Measurements from ENCODE around the gene ILF3. TPM values are rescaled to one million over a fixed set of nuclear protein-coding genes. Genes with fewer than 3 reads are reported as not detected.

Gene ILF3
- total RNA-seq, 1 donor from 2014 or later = 524 TPM

DNA sequence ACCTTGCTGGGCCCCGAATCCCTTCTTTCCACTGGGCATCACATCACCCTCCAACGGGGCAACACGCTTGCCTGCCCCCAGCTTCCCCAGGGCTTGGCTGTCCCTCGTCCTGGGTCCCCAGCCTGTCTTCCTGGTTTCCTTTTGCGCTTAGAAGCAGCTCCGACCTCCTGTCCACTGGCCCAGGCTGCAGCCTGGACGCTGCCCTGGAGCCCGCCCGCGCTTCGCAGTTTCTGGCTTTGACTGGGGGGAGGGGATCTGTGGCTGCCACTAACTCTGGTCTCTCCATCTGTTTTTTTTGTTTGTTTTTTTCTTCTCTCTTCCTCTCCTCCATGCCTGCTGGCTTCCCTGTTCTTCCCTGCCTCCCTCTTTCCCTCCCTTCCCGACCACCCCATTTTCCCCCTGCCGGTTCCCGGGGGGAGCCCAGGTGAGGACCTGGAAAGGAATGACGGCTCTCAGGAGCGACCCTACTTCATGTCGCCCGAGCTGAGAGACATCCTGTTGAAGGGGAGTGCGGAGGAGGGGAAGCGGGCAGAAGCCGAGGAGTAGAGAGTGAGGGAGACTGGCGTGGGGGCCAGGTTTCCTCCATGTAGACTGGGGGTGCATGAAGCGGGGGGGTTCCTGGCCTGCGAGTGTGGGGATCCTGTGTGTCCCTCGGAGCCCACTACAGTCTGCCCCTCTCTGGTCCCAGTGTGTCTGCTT is 11.5 kb upstream of the ILF3 start:
- TF ChIP-seq, protein P1, sequence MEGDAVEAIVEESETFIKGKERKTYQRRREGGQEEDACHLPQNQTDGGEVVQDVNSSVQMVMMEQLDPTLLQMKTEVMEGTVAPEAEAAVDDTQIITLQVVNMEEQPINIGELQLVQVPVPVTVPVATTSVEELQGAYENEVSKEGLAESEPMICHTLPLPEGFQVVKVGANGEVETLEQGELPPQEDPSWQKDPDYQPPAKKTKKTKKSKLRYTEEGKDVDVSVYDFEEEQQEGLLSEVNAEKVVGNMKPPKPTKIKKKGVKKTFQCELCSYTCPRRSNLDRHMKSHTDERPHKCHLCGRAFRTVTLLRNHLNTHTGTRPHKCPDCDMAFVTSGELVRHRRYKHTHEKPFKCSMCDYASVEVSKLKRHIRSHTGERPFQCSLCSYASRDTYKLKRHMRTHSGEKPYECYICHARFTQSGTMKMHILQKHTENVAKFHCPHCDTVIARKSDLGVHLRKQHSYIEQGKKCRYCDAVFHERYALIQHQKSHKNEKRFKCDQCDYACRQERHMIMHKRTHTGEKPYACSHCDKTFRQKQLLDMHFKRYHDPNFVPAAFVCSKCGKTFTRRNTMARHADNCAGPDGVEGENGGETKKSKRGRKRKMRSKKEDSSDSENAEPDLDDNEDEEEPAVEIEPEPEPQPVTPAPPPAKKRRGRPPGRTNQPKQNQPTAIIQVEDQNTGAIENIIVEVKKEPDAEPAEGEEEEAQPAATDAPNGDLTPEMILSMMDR (conservative IDR thresholded peaks at IDR 0.05) = no peak
- H3K9me3 Mint-ChIP-seq = no peaks in the 10 kb centered on the region
- no peak overlapping the region for H3K4me3 Mint-ChIP-seq
- H3K27ac Mint-ChIP-seq = no peak overlapping the region
- DNase-seq (ENCODE audit: extremely low spot score, unreplicated experiment) = no peak
- H3K36me3 Mint-ChIP-seq = peaks cover 7% of the 10 kb centered on the region
- peaks cover 28% of the 10 kb centered on the region for H3K4me1 Mint-ChIP-seq (ENCODE audit: unreplicated experiment)
- no peaks in the 10 kb centered on the region for H3K27me3 Mint-ChIP-seq

DNA sequence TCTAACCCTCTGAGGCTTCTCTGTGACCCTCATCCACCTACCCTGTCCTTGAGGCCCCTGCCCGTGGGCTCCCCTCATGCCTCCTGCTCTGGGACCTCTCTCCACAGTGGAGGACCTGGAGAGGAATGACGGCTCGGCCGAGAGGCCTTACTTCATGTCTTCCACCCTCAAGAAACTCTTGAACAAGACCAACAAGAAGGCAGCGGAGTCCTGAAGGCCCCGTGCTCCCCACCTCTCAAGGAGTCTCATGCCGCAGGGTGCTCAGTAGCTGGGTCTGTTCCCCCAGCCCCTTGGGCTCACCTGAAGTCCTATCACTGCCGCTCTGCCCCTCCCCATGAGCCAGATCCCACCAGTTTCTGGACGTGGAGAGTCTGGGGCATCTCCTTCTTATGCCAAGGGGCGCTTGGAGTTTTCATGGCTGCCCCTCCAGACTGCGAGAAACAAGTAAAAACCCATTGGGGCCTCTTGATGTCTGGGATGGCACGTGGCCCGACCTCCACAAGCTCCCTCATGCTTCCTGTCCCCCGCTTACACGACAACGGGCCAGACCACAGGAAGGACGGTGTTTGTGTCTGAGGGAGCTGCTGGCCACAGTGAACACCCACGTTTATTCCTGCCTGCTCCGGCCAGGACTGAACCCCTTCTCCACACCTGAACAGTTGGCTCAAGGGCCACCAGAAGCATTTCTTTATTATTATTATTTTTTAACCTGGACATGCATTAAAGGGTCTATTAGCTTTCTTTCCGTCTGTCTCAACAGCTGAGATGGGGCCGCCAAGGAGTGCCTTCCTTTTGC is 10.8 kb upstream of the ILF3 start:
- TF ChIP-seq, protein P1 (conservative IDR thresholded peaks at IDR 0.05) = no peak
- Mint-ChIP-seq H3K4me1 (ENCODE audit: unreplicated experiment) (peaks cover 33% of the 10 kb centered on the region), H3K36me3 (no peaks in the 10 kb centered on the region), H3K27ac (peak overlapping the region; percentile 86), H3K27me3 (no peaks in the 10 kb centered on the region), H3K9me3 (no peaks in the 10 kb centered on the region), H3K4me3 (peak overlapping the region; percentile 58)
- DNase-seq (ENCODE audit: extremely low spot score, unreplicated experiment) = no peak

DNA sequence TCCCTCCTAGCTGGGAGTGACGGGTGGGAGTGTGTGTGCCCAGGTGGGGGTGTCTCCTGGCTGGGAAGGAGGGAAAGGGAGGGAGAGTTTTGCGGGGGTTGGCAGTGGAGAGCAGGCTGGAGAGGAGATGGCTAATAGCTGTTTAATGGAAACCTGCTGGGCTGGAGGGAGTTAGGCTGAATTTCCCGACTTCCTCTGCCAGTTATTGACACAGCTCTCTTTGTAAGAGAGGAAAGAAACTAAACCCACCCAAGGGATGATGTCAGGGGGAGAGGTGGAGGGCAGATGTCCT is 10.2 kb upstream of the ILF3 start:
- DNase-seq (ENCODE audit: extremely low spot score, unreplicated experiment) = no peak
- Mint-ChIP-seq H3K4me1 (ENCODE audit: unreplicated experiment) (peaks cover 34% of the 10 kb centered on the region), H3K27ac (peak overlapping the region; percentile 86), H3K27me3 (no peaks in the 10 kb centered on the region), H3K9me3 (no peaks in the 10 kb centered on the region), H3K4me3 (peak overlapping the region; percentile 58), H3K36me3 (no peaks in the 10 kb centered on the region)
- TF ChIP-seq, protein P1 (conservative IDR thresholded peaks at IDR 0.05) = no peak

DNA sequence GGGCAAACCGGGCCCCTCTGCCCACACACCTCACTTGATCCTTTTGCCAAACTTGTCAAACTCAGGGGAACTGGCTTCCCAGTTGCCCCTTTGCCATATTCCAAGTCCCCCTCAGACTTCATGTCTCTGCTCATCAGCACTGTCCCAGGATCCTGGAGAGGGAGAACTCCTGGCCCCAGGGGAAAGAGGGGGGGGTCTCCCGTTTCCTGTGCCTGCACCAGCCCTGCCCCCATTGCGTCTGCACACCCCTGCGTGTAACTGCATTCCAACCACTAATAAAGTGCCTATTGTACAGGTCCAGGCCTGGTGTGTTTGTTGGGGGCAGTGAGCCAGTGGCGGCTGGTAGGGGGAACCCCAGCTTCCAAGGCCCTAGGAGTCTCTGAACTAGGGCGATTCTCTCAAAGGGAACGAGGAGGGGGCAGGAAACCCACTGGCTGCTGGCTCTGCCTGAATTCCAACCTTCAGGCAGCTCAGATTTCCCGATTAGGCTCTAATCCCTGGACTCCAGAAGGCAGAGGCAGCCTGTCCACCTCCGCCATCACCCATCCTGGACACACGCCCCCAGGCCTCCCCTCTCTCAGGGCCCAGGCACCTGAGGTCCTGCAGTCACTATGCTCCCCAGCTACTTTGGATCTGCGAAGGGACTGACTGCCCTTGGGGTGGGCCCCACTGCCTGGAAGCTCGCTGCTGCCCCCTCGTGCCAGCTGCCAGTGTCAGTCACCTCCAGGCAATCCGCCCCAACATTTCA is 9.7 kb upstream of the ILF3 start:
- H3K27me3 Mint-ChIP-seq = no peaks in the 10 kb centered on the region
- H3K27ac Mint-ChIP-seq = peak overlapping the region; percentile 86
- DNase-seq (ENCODE audit: extremely low spot score, unreplicated experiment) = peak; percentile 91
- no peaks in the 10 kb centered on the region for H3K9me3 Mint-ChIP-seq
- H3K36me3 Mint-ChIP-seq = no peaks in the 10 kb centered on the region
- TF ChIP-seq, protein P1 (conservative IDR thresholded peaks at IDR 0.05) = peak; percentile 89
- peak overlapping the region; percentile 61 for H3K4me3 Mint-ChIP-seq
- H3K4me1 Mint-ChIP-seq (ENCODE audit: unreplicated experiment) = peaks cover 34% of the 10 kb centered on the region

DNA sequence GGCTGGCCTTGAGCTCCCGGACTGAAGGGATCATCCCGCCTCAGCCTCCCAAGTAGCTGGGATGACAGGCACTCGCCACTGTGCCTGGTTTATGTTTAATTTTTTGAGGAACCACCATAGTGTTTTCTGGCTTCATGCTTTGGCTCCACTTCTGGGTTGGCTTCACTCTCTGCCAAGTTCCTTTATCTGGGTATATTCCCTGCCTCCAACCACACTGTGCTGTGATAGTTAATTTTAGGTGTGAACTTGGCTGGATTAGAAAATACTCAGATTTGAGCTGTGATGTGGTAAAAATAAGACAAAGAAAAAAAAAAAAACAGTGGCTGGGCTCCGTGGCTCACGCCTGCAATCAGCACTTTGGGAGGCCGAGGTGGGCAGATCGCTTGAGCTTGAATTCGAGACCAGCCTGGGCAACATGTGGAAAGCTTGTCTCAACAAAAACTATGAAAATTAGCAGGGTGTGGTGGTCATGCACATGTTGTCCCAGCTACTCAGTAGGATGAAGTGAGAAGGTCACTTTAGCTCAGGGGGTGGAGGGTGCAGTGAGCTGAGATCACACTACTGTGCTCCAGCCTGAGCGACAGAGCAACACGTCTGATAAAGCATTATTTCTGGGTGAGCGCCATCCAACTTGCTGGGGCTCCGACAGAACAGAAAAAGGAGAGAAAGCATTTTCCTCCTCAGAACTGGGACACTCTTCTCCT is 7.5 kb upstream of the ILF3 start:
- Mint-ChIP-seq H3K4me3 (no peak overlapping the region), H3K27ac (no peak overlapping the region), H3K27me3 (no peaks in the 10 kb centered on the region), H3K9me3 (no peaks in the 10 kb centered on the region), H3K4me1 (ENCODE audit: unreplicated experiment) (peaks cover 34% of the 10 kb centered on the region), H3K36me3 (no peaks in the 10 kb centered on the region)
- no peak for DNase-seq (ENCODE audit: extremely low spot score, unreplicated experiment)
- TF ChIP-seq, protein P1 (conservative IDR thresholded peaks at IDR 0.05) = no peak
